Fibroblast of skin of left quadriceps (primary cell): ENCODE results near the gene PPA1.
A peak's percentile ranks its signal among the peaks of the same experiment; 100 is the strongest.
"Not testable (repeated sequence)": the region's sequence is repeated elsewhere in the genome, so short reads cannot be mapped to it uniquely, and the experiment has no call there.

Source experiments
- DNase-seq, 2 experiments: peaks; one replicate each; pipeline ENCODE4 v3.0.0-alpha.2; 2013; ENCODE audit warnings: low read depth in 2 of 2

PPA1 gene

GRCh38 chr10:70254778-70255328, 21.6 kb upstream of the PPA1 start:
- no peak for DNase-seq

GRCh38 chr10:70253878-70254765, 20.9 kb upstream of the PPA1 start:
- DNase-seq, result no peak

- no peak for DNase-seq
These were observed 17.9 kb upstream of the PPA1 start for GRCh38 chr10:70250961-70251680.

GRCh38 chr10:70247360-70247759, 14.1 kb upstream of the PPA1 start:
- DNase-seq, result no peak

GRCh38 chr10:70241081-70241480, 7.9 kb upstream of the PPA1 start:
- DNase-seq, result no peak

GRCh38 chr10:70239986-70240385, 6.8 kb upstream of the PPA1 start:
- DNase-seq, result not testable (repeated sequence)

GRCh38 chr10:70239077-70239976, 6.1 kb upstream of the PPA1 start:
- not testable (repeated sequence) for DNase-seq

- DNase-seq, result not testable (repeated sequence)
These were observed 4.8 kb upstream of the PPA1 start for GRCh38 chr10:70237958-70238536.

GRCh38 chr10:70234668-70235447, 1.6 kb upstream of the PPA1 start:
- peak; percentile 77 to 82 for DNase-seq

GRCh38 chr10:70233939-70234300, 691 bp upstream of the PPA1 start:
- DNase-seq, result no peak

GRCh38 chr10:70232859-70233108, 445 bp downstream of the PPA1 start:
- DNase-seq, result no peak

- no peak for DNase-seq
These were observed 922 bp downstream of the PPA1 start for GRCh38 chr10:70232155-70232858.

- no peak for DNase-seq
These were observed 4.7 kb downstream of the PPA1 start for GRCh38 chr10:70228491-70228890.

GRCh38 chr10:70227548-70228320, 5.5 kb downstream of the PPA1 start:
- DNase-seq, result no peak

- no peak for DNase-seq
These were observed 9.5 kb downstream of the PPA1 start for GRCh38 chr10:70223728-70224127.

GRCh38 chr10:70222811-70223447, 10.3 kb downstream of the PPA1 start:
- DNase-seq, result not testable (repeated sequence)

GRCh38 chr10:70222340-70222794, 10.9 kb downstream of the PPA1 start:
- no peak for DNase-seq

- DNase-seq, result no peak
These were observed 12.2 kb downstream of the PPA1 start for GRCh38 chr10:70221030-70221429.

- no peak for DNase-seq
These were observed 20.4 kb downstream of the PPA1 start for GRCh38 chr10:70212879-70213278.
